HG02840 (cell line): ENCODE measurements around the gene MOXD1.

Experiments used
- ATAC-seq: cut with Tn5 transposase; IDR thresholded peaks from one replicate; pipeline ENCODE4 v1.9.1; 2021; ENCODE audit warnings: mild to moderate bottlenecking, moderate library complexity, moderate number of reproducible peaks; ENCODE audit not compliant: unreplicated experiment, low FRiP score

The MOXD1 gene

GRCh38 chr6:132251711-132252110 lies 149.6 kb downstream of the MOXD1 start:
- no peak for ATAC-seq

GRCh38 chr6:132247381-132248159 lies 153.7 kb downstream of the MOXD1 start:
- ATAC-seq: no peak

GRCh38 chr6:132246632-132247270 lies 154.5 kb downstream of the MOXD1 start:
- ATAC-seq: no peak

GRCh38 chr6:132246120-132246617 lies 155.1 kb downstream of the MOXD1 start:
- no peak for ATAC-seq
